Kidney epithelial cell (primary cell): Measurements from ENCODE around the gene SYMPK. TPM values are rescaled to one million over a fixed set of nuclear protein-coding genes. Genes with fewer than 3 reads are reported as not detected.

Experiments used
- DNase-seq: peaks from one replicate; pipeline ENCODE4 v3.0.0-alpha.2; 2010; ENCODE audit warnings: low read depth
- H3K27me3 ChIP-seq: 2 replicates; pipeline ENCODE4 v1.6.0; 2011; ENCODE audit warnings: low read length; ENCODE audit not compliant: control insufficient read depth, insufficient read depth
- H3K36me3 ChIP-seq: 2 replicates; pipeline ENCODE4 v1.5.1; 2011; ENCODE audit warnings: low read length; ENCODE audit not compliant: control insufficient read depth, insufficient read depth
- H3K4me3 ChIP-seq: 2 replicates; pipeline ENCODE4 v1.5.1; 2011; ENCODE audit warnings: low read depth, mild to moderate bottlenecking, control low read depth, low read length
- total RNA-seq: library from RNA; depleted of rRNA; stranded (reverse); fragments of >200 nt; gene quantifications from 2 replicates; pipeline ENCODE4 v1.2.3, GENCODE V29; 2015
- TF ChIP-seq, protein P1 (sequence below): IDR thresholded peaks from 2 replicates; pipeline ENCODE4 v1.5.1; 2011; ENCODE audit warnings: mild to moderate bottlenecking, moderate library complexity, low read length, control low read depth, inconsistent platforms; ENCODE audit not compliant: insufficient read depth, poor library complexity, severe bottlenecking

SYMPK gene
- total RNA-seq, 1 donor from 2014 or later: 32.2 TPM

- H3K27me3 ChIP-seq: peaks cover 7% of the 10 kb centered on the region
- H3K4me3 ChIP-seq: peak overlapping the region; percentile 81
- H3K36me3 ChIP-seq: no peaks in the 10 kb centered on the region
- DNase-seq: no peak
- TF ChIP-seq, protein P1, sequence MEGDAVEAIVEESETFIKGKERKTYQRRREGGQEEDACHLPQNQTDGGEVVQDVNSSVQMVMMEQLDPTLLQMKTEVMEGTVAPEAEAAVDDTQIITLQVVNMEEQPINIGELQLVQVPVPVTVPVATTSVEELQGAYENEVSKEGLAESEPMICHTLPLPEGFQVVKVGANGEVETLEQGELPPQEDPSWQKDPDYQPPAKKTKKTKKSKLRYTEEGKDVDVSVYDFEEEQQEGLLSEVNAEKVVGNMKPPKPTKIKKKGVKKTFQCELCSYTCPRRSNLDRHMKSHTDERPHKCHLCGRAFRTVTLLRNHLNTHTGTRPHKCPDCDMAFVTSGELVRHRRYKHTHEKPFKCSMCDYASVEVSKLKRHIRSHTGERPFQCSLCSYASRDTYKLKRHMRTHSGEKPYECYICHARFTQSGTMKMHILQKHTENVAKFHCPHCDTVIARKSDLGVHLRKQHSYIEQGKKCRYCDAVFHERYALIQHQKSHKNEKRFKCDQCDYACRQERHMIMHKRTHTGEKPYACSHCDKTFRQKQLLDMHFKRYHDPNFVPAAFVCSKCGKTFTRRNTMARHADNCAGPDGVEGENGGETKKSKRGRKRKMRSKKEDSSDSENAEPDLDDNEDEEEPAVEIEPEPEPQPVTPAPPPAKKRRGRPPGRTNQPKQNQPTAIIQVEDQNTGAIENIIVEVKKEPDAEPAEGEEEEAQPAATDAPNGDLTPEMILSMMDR: no peak
These were observed 96.6 kb downstream of the SYMPK start for GRCh38 chr19:45766296-45766868.

GRCh38 chr19:45765702-45766295 lies 97.1 kb downstream of the SYMPK start:
- no peak for DNase-seq
- Histone ChIP-seq H3K27me3 (peaks cover 7% of the 10 kb centered on the region), H3K4me3 (no peak overlapping the region), H3K36me3 (no peaks in the 10 kb centered on the region)
- TF ChIP-seq, protein P1: no peak

Other genes with a start within 250 kb of the SYMPK start
- gene EML2, start 223.8 kb downstream of the SYMPK start, total RNA-seq: 30.7 and 33.6 TPM in 2 replicates
- 0.46 TPM in 1 of 2 replicates, not detected in the other for gene GIPR, start 194.9 kb downstream of the SYMPK start, total RNA-seq
- gene SNRPD2, start 171.2 kb downstream of the SYMPK start, total RNA-seq: 177 and 219 TPM in 2 replicates
- gene QPCTL, start 170.5 kb downstream of the SYMPK start, total RNA-seq: 15.6 and 26.2 TPM in 2 replicates
- gene FBXO46, start 132.3 kb downstream of the SYMPK start, total RNA-seq: 13.0 and 15.8 TPM in 2 replicates
- gene MEIOSIN, start 129.7 kb downstream of the SYMPK start, total RNA-seq: not detected in 2 replicates
- 11.7 and 16.9 TPM in 2 replicates for gene SIX5, start 93.9 kb downstream of the SYMPK start, total RNA-seq
- gene DMPK, start 80.7 kb downstream of the SYMPK start, total RNA-seq: 17.7 and 17.8 TPM in 2 replicates
- gene DMWD, start 70.3 kb downstream of the SYMPK start, total RNA-seq: 29.9 and 35.8 TPM in 2 replicates
- gene RSPH6A, start 47.8 kb downstream of the SYMPK start, total RNA-seq: not detected in 2 replicates
- gene FOXA3, start 1.2 kb upstream of the SYMPK start, total RNA-seq: 0.14 and 0.50 TPM in 2 replicates
- gene IRF2BP1, start 23.0 kb upstream of the SYMPK start, total RNA-seq: 32.9 and 36.4 TPM in 2 replicates
- 3.0 and 8.0 TPM in 2 replicates for gene MYPOP, start 39.5 kb upstream of the SYMPK start, total RNA-seq
- not detected in 2 replicates for gene NANOS2, start 51.6 kb upstream of the SYMPK start, total RNA-seq
- under 0.01 TPM in 1 of 2 replicates, not detected in the other for gene NOVA2, start 110.7 kb upstream of the SYMPK start, total RNA-seq
- 7.1 and 9.7 TPM in 2 replicates for gene CCDC61, start 132.3 kb upstream of the SYMPK start, total RNA-seq
- not detected in 2 replicates for gene PGLYRP1, start 159.9 kb upstream of the SYMPK start, total RNA-seq
- not detected in 2 replicates for gene IGFL4, start 177.9 kb upstream of the SYMPK start, total RNA-seq